ENCODE results near the gene FREM3. TPM values are rescaled to one million over a fixed set of nuclear protein-coding genes. Genes with fewer than 3 reads are reported as not detected.

Gene FREM3
- polyA plus RNA-seq, 1 of the 3 experiments (the other 2 are of a cell fraction), result 0.03 TPM

DNA sequence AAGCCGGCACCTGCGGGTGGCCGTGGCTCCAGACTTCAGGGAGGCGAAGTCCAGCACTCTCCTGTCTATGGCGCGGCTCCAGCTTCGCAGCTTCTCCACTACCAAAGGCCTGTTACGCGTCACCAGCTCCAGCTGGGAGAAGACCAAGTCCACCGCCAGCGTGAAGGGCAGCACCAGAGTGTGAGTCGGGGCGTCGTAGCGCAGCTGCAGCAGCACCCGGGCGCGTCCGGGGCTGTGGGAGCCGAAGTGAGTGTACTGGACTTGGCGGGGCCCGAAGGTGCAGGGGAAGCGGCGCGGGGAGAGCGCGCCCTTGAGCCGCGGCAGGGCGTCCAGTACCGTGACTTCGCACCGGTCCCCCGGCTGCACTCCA, 444 bp downstream of the FREM3 start (continued):
- no peak for TF ChIP-seq ELF1 (IDR thresholded peaks at IDR 0.05)
- TF ChIP-seq CHD2 (IDR thresholded peaks at IDR 0.05; ENCODE audit: low read length, partially characterized antibody), result no peak
- TF ChIP-seq RXRA (IDR thresholded peaks at IDR 0.05; ENCODE audit: borderline replicate concordance, low read depth), result no peak
- no peak for TF ChIP-seq EZH2phosphoT487 (IDR thresholded peaks at IDR 0.05; ENCODE audit: borderline replicate concordance, low read depth)

DNA sequence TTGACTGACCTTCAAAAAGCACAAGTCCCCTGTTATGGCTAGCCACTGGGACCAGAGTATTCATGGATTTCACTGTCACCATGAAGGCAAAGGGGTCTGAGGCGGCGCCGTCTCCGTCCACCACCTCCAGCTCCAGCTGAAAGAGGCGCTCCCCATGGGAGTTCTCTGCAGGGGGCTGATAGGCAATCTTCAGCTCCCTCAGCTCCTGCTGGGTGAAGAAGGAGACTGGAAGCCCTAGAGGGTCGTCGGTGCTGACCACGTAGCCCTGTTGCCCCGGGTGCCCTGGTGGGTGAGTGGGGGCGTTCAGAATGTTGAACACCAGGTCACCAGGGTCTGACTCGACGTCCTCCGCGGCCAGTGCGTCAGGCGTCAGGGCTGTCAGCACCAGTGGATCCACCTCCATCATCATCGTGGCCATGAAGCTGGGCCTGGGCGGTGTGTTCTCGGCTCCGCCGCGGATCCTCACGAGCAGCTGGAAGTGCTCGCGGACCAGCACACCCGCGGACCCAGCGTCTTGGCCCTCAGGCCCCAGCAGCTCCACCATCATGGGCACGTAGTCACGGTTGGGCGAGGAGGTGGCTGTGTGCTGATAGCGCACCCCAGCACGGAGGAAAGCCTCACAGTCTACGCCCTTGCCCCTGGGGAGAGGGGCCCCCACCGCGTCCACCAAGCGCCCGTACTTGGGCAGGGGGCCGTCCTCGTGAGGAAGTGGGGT, 987 bp downstream of the FREM3 start:
- DNase-seq, result no peak
- peaks cover 23% of the 10 kb centered on the region for H3K27me3 ChIP-seq (ENCODE audit: insufficient read depth)
- H3K36me3 ChIP-seq (replicated peaks in 1 of 2; ENCODE audit: control insufficient read depth in 1 of 2, insufficient read depth in 2 of 2, low read length in 1 of 2), result no peaks in the 10 kb centered on the region
- peak overlapping the region; percentile 72; the same call in 1 of the 2 replicates for H2AFZ ChIP-seq (ENCODE audit: low read depth)
- H3K9me3 ChIP-seq, result no peaks in the 10 kb centered on the region
- ChIA-PET POLR2A (no interaction called here), CTCF (no interaction called here)
- no peak overlapping the region for H3K27ac ChIP-seq (ENCODE audit: low read depth in 2 of 2, low read length in 1 of 2)
- H3F3A ChIP-seq (replicated peaks; ENCODE audit: insufficient read depth), result peaks cover 6% of the 10 kb centered on the region
- H3K9me2 ChIP-seq, result no peaks in the 10 kb centered on the region
- H4K20me1 ChIP-seq (ENCODE audit: insufficient read depth), result no peaks in the 10 kb centered on the region
- TF ChIP-seq FOXM1 (IDR thresholded peaks at IDR 0.05; ENCODE audit: low read depth), result no peak
- TF ChIP-seq FOXJ3 (CRISPR knock-in tag; IDR thresholded peaks at IDR 0.05), result no peak
- no peak for TF ChIP-seq GABPA (IDR thresholded peaks at IDR 0.05; ENCODE audit: low read depth)
- TF ChIP-seq, protein P1, sequence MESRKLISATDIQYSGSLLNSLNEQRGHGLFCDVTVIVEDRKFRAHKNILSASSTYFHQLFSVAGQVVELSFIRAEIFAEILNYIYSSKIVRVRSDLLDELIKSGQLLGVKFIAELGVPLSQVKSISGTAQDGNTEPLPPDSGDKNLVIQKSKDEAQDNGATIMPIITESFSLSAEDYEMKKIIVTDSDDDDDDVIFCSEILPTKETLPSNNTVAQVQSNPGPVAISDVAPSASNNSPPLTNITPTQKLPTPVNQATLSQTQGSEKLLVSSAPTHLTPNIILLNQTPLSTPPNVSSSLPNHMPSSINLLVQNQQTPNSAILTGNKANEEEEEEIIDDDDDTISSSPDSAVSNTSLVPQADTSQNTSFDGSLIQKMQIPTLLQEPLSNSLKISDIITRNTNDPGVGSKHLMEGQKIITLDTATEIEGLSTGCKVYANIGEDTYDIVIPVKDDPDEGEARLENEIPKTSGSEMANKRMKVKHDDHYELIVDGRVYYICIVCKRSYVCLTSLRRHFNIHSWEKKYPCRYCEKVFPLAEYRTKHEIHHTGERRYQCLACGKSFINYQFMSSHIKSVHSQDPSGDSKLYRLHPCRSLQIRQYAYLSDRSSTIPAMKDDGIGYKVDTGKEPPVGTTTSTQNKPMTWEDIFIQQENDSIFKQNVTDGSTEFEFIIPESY (IDR thresholded peaks at IDR 0.05; ENCODE audit: borderline replicate concordance, low read depth), result no peak
- TF ChIP-seq, protein P2, sequence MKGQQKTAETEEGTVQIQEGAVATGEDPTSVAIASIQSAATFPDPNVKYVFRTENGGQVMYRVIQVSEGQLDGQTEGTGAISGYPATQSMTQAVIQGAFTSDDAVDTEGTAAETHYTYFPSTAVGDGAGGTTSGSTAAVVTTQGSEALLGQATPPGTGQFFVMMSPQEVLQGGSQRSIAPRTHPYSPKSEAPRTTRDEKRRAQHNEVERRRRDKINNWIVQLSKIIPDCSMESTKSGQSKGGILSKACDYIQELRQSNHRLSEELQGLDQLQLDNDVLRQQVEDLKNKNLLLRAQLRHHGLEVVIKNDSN (IDR thresholded peaks at IDR 0.05; ENCODE audit: borderline replicate concordance, low read depth), result no peak
- no peak for TF ChIP-seq MEF2A (IDR thresholded peaks at IDR 0.05; ENCODE audit: borderline replicate concordance, low read depth)
- TF ChIP-seq NFIC (IDR thresholded peaks at IDR 0.05; ENCODE audit: borderline replicate concordance), result no peak
- TF ChIP-seq, protein P3, sequence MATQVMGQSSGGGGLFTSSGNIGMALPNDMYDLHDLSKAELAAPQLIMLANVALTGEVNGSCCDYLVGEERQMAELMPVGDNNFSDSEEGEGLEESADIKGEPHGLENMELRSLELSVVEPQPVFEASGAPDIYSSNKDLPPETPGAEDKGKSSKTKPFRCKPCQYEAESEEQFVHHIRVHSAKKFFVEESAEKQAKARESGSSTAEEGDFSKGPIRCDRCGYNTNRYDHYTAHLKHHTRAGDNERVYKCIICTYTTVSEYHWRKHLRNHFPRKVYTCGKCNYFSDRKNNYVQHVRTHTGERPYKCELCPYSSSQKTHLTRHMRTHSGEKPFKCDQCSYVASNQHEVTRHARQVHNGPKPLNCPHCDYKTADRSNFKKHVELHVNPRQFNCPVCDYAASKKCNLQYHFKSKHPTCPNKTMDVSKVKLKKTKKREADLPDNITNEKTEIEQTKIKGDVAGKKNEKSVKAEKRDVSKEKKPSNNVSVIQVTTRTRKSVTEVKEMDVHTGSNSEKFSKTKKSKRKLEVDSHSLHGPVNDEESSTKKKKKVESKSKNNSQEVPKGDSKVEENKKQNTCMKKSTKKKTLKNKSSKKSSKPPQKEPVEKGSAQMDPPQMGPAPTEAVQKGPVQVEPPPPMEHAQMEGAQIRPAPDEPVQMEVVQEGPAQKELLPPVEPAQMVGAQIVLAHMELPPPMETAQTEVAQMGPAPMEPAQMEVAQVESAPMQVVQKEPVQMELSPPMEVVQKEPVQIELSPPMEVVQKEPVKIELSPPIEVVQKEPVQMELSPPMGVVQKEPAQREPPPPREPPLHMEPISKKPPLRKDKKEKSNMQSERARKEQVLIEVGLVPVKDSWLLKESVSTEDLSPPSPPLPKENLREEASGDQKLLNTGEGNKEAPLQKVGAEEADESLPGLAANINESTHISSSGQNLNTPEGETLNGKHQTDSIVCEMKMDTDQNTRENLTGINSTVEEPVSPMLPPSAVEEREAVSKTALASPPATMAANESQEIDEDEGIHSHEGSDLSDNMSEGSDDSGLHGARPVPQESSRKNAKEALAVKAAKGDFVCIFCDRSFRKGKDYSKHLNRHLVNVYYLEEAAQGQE (IDR thresholded peaks at IDR 0.05; ENCODE audit: low read depth, low read length), result no peak
- TF ChIP-seq RCOR1 (IDR thresholded peaks at IDR 0.05; ENCODE audit: low read length), result no peak
- TF ChIP-seq YY1 (IDR thresholded peaks at IDR 0.05; ENCODE audit: low read depth), result no peak
- TF ChIP-seq, protein P4, sequence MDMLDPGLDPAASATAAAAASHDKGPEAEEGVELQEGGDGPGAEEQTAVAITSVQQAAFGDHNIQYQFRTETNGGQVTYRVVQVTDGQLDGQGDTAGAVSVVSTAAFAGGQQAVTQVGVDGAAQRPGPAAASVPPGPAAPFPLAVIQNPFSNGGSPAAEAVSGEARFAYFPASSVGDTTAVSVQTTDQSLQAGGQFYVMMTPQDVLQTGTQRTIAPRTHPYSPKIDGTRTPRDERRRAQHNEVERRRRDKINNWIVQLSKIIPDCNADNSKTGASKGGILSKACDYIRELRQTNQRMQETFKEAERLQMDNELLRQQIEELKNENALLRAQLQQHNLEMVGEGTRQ (IDR thresholded peaks at IDR 0.05; ENCODE audit: borderline replicate concordance, low read depth, low read length), result no peak
- TF ChIP-seq TCF12 (IDR thresholded peaks at IDR 0.05), result no peak
- TF ChIP-seq, protein P5, sequence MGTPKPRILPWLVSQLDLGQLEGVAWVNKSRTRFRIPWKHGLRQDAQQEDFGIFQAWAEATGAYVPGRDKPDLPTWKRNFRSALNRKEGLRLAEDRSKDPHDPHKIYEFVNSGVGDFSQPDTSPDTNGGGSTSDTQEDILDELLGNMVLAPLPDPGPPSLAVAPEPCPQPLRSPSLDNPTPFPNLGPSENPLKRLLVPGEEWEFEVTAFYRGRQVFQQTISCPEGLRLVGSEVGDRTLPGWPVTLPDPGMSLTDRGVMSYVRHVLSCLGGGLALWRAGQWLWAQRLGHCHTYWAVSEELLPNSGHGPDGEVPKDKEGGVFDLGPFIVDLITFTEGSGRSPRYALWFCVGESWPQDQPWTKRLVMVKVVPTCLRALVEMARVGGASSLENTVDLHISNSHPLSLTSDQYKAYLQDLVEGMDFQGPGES (IDR thresholded peaks at IDR 0.05; ENCODE audit: low read depth, low read length), result no peak
- no peak for TF ChIP-seq POLR2AphosphoS5 (IDR thresholded peaks at IDR 0.05; ENCODE audit: low read depth, low read length)
- TF ChIP-seq TEAD4 (IDR thresholded peaks at IDR 0.05; ENCODE audit: borderline replicate concordance, insufficient read depth), result no peak
- no peak for TF ChIP-seq SIN3A (IDR thresholded peaks at IDR 0.05; ENCODE audit: borderline replicate concordance, low read depth, low read length)
- no peak for TF ChIP-seq EZH2phosphoT487 (IDR thresholded peaks at IDR 0.05; ENCODE audit: borderline replicate concordance, low read depth)
- TF ChIP-seq, protein P6, sequence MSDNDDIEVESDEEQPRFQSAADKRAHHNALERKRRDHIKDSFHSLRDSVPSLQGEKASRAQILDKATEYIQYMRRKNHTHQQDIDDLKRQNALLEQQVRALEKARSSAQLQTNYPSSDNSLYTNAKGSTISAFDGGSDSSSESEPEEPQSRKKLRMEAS (IDR thresholded peaks at IDR 0.05; ENCODE audit: low read depth), result no peak
- TF ChIP-seq, protein P7, sequence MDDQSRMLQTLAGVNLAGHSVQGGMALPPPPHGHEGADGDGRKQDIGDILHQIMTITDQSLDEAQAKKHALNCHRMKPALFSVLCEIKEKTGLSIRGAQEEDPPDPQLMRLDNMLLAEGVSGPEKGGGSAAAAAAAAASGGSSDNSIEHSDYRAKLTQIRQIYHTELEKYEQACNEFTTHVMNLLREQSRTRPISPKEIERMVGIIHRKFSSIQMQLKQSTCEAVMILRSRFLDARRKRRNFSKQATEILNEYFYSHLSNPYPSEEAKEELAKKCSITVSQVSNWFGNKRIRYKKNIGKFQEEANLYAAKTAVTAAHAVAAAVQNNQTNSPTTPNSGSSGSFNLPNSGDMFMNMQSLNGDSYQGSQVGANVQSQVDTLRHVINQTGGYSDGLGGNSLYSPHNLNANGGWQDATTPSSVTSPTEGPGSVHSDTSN (IDR thresholded peaks at IDR 0.05), result no peak
- no peak for TF ChIP-seq ELF1 (IDR thresholded peaks at IDR 0.05)
- H3K9ac ChIP-seq, result no peak overlapping the region
- peak overlapping the region in 1 of 2 experiments; percentile 61; a peak in 3 of 4 replicates for H3K4me3 ChIP-seq (ENCODE audit: low read depth in 2 of 2, low read length in 1 of 2)
- peak overlapping the region; percentile 83 for H3K4me2 ChIP-seq
- WGBS (ENCODE audit: low lambda C conversion rate), result 0% methylated on average over 6 of the region's 40 CpGs
- H3K79me2 ChIP-seq (ENCODE audit: insufficient read depth), result no peaks in the 10 kb centered on the region
- H3K4me1 ChIP-seq (ENCODE audit: control insufficient read depth in 1 of 2, insufficient read depth in 2 of 2, low read depth in 1 of 2, low read length in 1 of 2), result no peaks in the 10 kb centered on the region; a peak in 1 of 4 replicates

Measured in SK-N-SH (cell line).